ENCODE measurements around the gene ATP11A. TPM values are rescaled to one million over a fixed set of nuclear protein-coding genes. Genes with fewer than 3 reads are reported as not detected.
"Not testable (repeated sequence)": the region's sequence is repeated elsewhere in the genome, so short reads cannot be mapped to it uniquely, and the experiment has no call there.

The ATP11A gene
- total RNA-seq, 1 donor from 2014 or later: 23.7 TPM

GRCh38 chr13:112692104-112692503 lies 2.3 kb downstream of the ATP11A start:
- DNase-seq (ENCODE audit: low read depth, low spot score): no peak

DNA sequence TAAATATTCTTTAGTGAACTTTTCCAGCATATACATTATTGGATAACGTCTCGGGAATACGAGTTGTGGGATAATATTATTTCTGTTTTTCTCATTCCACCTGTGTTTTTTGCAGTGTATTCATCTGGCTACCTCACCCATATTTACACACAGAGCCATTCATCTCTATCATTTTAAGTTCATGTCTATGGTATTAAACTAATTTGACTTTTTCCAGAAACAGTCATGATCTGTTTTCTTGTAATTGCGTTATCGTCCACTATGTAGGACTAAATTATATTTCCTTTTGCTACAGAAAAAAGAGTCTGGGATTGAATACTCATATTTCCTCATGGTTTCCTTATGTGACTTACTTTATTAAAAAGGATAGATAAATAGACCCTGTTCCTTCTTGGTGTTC lies 2.7 kb downstream of the ATP11A start:
- DNase-seq (ENCODE audit: low read depth, low spot score): no peak

DNA sequence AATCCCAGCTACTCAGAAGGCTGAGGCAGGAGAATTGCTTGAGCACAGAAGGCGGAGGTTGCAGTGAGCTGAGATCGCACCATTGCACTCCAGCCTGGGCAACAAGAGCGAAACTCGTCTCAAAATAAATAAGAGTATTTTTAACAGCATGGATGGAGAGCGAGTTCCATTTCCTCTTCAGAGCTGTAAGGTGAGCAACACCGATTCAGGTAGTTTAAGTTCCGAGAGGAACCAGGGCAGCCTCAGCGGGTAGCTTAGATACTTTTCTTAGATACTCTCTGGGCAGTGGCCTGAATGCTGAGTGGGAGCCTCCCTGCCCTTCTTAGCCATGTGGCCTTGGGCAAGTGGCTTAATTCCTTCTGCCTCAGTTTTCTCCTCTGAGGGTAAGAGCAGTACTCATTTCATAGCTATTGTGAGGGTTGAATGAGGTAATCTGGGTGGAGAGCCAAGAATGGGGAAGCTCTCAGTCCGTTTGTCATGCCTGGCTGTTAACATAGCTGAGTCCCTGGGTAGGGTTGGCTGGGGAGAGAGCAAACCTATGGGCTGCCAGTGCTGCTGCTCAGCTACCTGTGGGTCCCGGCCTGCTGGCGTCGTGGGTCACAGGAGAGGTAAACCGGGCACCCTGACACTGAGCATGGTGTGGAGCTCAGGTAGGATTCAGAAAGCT lies 4.1 kb downstream of the ATP11A start:
- no peak for DNase-seq (ENCODE audit: low read depth, low spot score)

GRCh38 chr13:112695121-112695520 lies 5.3 kb downstream of the ATP11A start:
- DNase-seq (ENCODE audit: low read depth, low spot score): no peak

- no peak for DNase-seq (ENCODE audit: low read depth, low spot score)
Measured at GRCh38 chr13:112696001-112696868, 6.4 kb downstream of the ATP11A start.

DNA sequence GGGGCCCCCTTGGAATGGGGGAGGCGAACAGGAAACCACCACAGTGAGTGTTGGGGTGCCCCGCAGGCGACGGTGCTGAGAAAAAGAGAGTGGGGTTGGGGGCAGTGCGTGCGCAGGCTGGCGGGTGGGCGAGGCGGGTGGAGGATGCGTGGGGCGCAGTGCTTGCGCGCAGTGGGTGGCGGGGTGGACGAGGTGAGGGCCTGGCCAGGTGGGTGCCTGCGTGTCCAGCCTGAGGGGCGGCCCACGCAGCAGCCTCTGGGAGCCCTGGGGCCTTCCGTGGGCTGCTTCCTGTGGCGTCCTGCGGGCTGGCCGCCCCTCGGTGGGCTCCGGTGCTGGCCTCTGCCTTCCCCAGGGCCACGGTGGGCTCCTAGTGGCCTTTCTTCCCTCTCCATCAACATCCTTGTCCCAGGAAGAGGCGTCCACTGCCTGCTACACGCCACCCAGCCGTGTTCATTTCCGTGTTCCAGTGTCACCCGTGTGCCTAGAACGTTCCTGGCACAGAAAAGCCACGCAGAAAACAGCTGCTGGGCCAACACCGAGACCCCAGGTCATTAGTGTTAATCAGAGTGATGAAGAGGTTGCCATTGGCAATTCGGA lies 7.1 kb downstream of the ATP11A start:
- no peak for DNase-seq (ENCODE audit: low read depth, low spot score)

DNA sequence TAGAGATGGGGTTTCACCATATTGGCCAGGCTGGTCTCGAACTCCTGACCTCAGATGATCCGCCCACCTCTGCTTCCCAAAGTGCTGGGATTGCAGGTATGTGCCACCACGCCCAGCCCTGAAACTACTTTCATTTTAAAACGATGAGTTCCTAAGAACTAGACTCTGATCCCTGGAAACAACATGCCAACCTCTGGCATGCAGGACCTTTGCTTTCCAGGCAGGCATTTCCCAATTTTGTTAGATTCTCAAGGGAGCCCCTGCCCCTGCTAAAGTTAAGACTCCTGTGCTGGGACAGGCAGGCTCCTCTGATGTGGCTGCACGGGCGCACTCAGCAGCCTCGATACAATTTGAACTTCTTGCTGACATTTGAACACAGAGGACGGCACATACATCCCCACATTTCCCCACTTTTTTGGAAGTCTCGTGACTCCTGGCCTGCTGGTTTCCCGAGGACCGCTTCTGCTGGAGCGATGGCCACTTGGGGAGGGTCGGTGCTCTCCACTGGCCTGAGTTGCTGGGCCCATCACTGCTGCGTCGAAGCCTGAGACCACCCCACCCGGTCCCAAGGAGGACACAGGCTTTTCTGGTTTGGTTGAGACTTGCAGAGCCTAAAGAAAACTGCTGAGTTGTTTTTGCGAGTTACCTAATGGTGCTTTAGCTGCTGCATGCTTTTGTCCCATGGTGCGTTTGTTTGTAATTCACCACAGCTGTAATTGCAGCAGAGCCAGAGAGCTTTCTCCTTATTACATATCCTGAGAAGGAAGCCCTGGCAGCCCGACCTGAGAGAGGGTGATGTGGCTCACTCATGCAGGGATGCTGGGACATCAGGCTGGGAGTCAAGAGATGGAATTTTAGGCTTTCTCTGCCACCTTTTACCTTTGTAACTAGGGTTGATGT lies 8.2 kb downstream of the ATP11A start:
- DNase-seq (ENCODE audit: low read depth, low spot score): no peak

- DNase-seq (ENCODE audit: low read depth, low spot score): no peak
Measured at GRCh38 chr13:112699322-112699918, 9.6 kb downstream of the ATP11A start.

- DNase-seq (ENCODE audit: low read depth, low spot score): no peak
Measured at GRCh38 chr13:112700291-112701060, 10.6 kb downstream of the ATP11A start.

DNA sequence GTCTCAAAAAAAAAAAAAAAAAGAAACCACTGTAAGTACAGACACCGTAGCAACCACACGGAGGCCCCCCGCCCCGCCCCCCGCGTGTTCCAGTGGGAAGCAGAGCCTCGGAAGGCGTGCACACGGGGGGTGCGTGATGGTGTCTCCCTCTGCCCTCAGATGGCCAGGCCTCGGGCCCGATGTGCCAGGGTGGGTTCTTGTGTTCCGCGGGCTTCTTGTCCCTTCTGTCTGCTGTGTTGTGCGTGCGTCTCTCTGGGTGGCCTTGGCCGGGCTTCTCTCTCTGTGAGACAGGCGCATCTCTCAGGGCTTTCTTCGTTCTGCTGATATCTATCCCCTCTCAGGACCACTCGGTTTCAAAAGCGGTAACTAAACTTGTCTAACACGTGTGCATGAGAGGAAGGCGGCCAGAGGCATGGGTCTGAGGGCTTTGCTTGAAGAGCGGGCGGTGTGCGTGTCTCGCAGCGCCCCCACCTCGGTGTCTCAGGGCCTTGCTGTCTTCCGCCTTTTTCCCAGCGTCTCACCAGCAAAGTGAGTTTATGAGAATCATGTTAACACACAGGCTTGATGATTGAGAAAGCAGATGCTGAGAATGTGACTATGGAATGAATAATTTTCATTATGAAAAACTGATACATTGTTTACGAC lies 12.6 kb downstream of the ATP11A start:
- DNase-seq (ENCODE audit: low read depth, low spot score): no peak

DNA sequence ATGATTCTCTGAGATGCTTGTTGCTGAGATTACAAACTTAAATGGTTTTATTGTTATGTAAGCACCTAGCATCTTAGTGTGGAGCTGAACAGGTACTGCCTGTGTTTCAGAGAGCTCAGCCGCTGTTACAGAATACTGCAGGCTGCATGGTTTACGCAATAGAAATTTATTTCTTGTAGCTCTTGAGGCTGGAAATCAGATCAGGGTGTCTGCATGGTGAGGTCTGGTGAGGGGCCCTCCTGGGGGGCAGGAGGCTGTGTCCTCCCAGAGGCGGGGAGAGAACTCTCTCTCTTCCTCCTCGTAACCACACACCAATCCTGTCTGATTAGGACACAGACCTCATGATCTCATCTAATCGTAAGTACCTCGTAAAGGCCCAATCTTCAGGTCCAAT lies 13.1 kb downstream of the ATP11A start:
- no peak for DNase-seq (ENCODE audit: low read depth, low spot score)

- DNase-seq (ENCODE audit: low read depth, low spot score): no peak
Measured at GRCh38 chr13:112703449-112704284, 13.8 kb downstream of the ATP11A start.

GRCh38 chr13:112704308-112705145 lies 14.7 kb downstream of the ATP11A start:
- no peak for DNase-seq (ENCODE audit: low read depth, low spot score)

DNA sequence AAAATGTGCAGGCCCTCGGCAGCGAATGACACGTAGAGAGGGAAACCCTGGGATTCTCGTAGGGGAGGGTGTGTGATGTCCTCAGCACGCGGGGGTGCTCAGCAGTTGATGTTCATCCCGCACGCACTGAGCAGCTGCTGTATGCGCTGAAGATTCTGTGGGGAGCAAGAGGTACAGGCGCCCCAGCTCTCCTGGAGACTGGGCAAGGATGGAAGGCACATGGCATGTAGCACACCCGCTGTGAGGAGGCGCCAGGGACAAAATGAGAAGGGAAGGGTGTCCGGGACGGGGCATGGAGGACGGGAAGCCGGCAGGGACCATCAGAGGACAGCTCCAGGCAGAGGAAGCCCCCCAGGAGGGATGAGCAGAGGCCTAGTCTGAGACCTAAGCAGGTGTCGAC lies 15.4 kb downstream of the ATP11A start:
- DNase-seq (ENCODE audit: low read depth, low spot score): no peak

- DNase-seq (ENCODE audit: low read depth, low spot score): no peak
Measured at GRCh38 chr13:112706171-112706570, 16.3 kb downstream of the ATP11A start.

DNA sequence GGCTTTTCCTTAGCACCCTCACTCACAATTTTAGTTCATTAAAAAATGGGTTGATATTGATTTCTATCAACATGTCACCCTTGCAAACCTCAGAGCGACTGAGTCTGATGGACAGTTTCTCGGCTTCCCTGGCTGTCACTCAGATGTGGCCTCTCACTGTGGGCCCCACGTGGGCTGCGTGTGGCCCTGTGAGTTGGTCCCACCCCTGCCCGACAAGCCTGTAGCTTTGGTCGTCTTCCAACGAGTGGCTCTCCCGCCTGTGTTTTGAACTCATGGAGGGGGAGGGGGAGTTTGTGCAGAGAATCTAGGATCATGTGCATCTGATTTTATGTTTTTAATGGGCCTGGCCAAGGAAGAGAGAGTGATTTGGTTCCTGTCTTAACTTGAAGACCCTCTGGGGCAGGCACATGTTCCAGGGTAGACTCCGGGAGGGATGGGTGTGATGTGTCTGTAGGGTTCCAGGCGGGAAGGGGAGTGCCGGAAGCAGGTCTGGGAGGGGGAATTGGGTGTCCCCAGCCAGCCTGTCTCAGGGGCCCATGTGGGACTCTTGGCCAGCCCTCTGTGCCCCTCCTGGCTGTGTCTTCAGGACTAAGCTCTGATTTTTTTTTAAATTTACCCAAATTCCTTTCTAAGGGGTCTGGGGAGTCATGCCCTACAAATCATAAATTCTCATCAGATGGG lies 18.9 kb downstream of the ATP11A start:
- DNase-seq (ENCODE audit: low read depth, low spot score): no peak

- DNase-seq (ENCODE audit: low read depth, low spot score): not testable (repeated sequence)
Measured at GRCh38 chr13:112709316-112709715, 19.5 kb downstream of the ATP11A start.

All from pulmonary artery endothelial cell (primary cell).